Osteocyte (in vitro differentiated cells): ENCODE results near the gene CCL18. TPM values are rescaled to one million over a fixed set of nuclear protein-coding genes. Genes with fewer than 3 reads are reported as not detected.
"Not testable (repeated sequence)": the region's sequence is repeated elsewhere in the genome, so short reads cannot be mapped to it uniquely, and the experiment has no call there.

Experiments
- DNase-seq: peaks from one replicate; pipeline ENCODE4 v3.0.0; 2021; ENCODE audit warnings: mixed read lengths; ENCODE audit not compliant: unreplicated experiment; ENCODE audit errors: extremely low spot score
- H3K27ac Mint-ChIP-seq: one replicate; pipeline ENCODE4 v1.8.0; 2021; ENCODE audit warnings: mild to moderate bottlenecking, mixed read lengths; ENCODE audit not compliant: unreplicated experiment
- H3K27me3 Mint-ChIP-seq: one replicate; pipeline ENCODE4 v1.8.0; 2021; ENCODE audit warnings: mixed read lengths; ENCODE audit not compliant: unreplicated experiment
- H3K36me3 Mint-ChIP-seq: one replicate; pipeline ENCODE4 v1.8.0; 2021; ENCODE audit warnings: mixed read lengths; ENCODE audit not compliant: unreplicated experiment
- H3K4me1 Mint-ChIP-seq: one replicate; pipeline ENCODE4 v1.8.0; 2021; ENCODE audit warnings: mixed read lengths; ENCODE audit not compliant: unreplicated experiment
- H3K4me3 Mint-ChIP-seq: one replicate; pipeline ENCODE4 v1.8.0; 2021; ENCODE audit warnings: mild to moderate bottlenecking, moderate library complexity, mixed read lengths; ENCODE audit not compliant: unreplicated experiment
- H3K9me3 Mint-ChIP-seq: one replicate; pipeline ENCODE4 v1.8.0; 2021; ENCODE audit warnings: mixed read lengths; ENCODE audit not compliant: unreplicated experiment
- total RNA-seq: library from RNA; stranded (reverse); gene quantifications from 2 replicates; pipeline ENCODE4 v1.2.1, GENCODE V29; 2021
- TF ChIP-seq, protein P1 (sequence below): fragments of 200-600 bp; sonication (generic); IDR thresholded peaks from 2 replicates; pipeline ENCODE4 v1.5.0; 2021; ENCODE audit warnings: antibody characterized with exemption, mild to moderate bottlenecking, moderate library complexity

Gene CCL18
- total RNA-seq, 1 donor from 2014 or later = not detected

DNA sequence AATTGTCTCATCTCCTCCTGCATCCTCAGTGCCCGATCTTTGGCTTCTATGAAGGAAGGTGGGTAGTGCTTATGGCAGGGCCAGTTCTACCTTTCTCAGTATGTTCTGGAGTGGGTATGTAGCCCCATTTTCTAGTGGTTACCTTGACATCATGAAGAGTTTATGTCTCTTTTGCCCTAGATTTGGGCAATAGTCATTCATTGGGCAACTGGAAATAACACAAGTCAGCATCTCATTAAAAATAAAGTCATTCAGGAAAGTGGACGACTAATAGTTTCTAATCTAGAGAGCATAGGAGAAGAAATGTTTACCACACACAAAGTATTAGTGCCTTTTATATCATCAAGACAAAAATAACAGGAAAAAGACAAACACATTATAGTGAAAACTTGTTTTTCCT, 19.6 kb downstream of the CCL18 start:
- not testable (repeated sequence) for H3K27ac Mint-ChIP-seq, H3K4me3 Mint-ChIP-seq, H3K27me3 Mint-ChIP-seq, H3K36me3 Mint-ChIP-seq, DNase-seq, H3K9me3 Mint-ChIP-seq, H3K4me1 Mint-ChIP-seq

DNA sequence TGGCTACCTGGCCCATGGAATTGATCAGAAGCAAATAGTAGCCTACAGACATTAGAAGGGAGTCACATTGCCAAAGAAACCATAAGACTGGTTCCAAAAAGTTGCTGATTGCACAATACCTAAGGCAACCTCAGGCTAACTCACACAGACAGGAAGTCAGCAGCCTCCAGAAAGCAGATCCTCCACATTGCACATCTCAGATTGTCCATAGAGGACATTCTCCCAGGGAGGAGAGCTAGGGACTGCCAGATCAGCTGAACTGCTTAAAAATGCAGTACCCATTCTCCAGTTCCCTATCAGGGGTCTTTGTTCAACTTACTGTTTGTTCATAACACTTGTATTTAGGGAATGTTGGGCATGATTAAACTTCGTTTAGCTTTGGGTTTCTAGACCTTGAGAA, 21.7 kb downstream of the CCL18 start:
- H3K27ac Mint-ChIP-seq = no peak overlapping the region
- H3K4me3 Mint-ChIP-seq = no peak overlapping the region
- no peak for DNase-seq
- TF ChIP-seq, protein P1, sequence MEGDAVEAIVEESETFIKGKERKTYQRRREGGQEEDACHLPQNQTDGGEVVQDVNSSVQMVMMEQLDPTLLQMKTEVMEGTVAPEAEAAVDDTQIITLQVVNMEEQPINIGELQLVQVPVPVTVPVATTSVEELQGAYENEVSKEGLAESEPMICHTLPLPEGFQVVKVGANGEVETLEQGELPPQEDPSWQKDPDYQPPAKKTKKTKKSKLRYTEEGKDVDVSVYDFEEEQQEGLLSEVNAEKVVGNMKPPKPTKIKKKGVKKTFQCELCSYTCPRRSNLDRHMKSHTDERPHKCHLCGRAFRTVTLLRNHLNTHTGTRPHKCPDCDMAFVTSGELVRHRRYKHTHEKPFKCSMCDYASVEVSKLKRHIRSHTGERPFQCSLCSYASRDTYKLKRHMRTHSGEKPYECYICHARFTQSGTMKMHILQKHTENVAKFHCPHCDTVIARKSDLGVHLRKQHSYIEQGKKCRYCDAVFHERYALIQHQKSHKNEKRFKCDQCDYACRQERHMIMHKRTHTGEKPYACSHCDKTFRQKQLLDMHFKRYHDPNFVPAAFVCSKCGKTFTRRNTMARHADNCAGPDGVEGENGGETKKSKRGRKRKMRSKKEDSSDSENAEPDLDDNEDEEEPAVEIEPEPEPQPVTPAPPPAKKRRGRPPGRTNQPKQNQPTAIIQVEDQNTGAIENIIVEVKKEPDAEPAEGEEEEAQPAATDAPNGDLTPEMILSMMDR = no peak
- H3K9me3 Mint-ChIP-seq = no peaks in the 10 kb centered on the region
- no peaks in the 10 kb centered on the region for H3K4me1 Mint-ChIP-seq
- peaks cover 10% of the 10 kb centered on the region for H3K27me3 Mint-ChIP-seq
- no peaks in the 10 kb centered on the region for H3K36me3 Mint-ChIP-seq

DNA sequence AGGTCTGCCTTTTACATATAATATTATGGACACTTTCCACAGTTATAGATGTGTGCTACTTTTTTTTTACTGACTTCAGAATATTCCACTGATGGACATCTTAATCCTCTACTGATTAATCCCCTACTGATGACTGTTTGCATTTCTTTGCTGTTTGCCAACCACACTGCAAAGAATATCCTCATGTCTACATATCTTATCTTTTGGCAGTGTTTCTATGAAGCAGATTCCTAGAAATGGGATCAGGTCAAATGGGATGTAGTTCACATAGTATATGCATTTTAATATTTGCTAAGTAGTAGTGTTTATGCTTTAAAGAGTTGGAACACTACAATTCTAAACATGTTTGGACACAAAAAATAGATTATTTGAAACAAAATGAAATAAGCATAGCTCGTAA, 22.7 kb downstream of the CCL18 start:
- DNase-seq = no peak
- Mint-ChIP-seq H3K4me1 (no peaks in the 10 kb centered on the region), H3K4me3 (no peak overlapping the region), H3K27ac (no peak overlapping the region), H3K36me3 (no peaks in the 10 kb centered on the region), H3K9me3 (no peaks in the 10 kb centered on the region), H3K27me3 (peaks cover 14% of the 10 kb centered on the region)
- TF ChIP-seq, protein P1 = no peak

DNA sequence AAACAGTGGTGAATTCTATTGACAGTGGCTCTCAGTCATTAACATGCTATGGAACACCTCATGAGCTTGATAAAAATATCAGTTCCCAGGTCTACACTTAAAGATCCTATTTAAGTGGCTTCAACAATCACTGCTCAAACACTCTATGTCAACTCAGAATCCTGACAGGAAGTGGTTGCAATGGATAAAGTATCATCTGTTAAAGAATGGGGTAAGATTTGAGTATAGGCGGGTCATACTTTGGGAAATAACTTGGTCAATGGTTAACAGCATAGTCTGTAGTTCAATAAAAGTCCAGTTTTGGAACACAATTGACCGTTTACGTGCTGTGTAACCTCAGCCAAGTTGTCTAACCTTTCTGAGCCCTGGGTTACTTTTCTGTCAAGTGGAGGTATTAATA, 23.4 kb downstream of the CCL18 start:
- not testable (repeated sequence) for H3K4me1 Mint-ChIP-seq, H3K4me3 Mint-ChIP-seq, DNase-seq, H3K36me3 Mint-ChIP-seq, H3K27ac Mint-ChIP-seq, H3K9me3 Mint-ChIP-seq
- H3K27me3 Mint-ChIP-seq = peaks cover 13% of the 10 kb centered on the region

DNA sequence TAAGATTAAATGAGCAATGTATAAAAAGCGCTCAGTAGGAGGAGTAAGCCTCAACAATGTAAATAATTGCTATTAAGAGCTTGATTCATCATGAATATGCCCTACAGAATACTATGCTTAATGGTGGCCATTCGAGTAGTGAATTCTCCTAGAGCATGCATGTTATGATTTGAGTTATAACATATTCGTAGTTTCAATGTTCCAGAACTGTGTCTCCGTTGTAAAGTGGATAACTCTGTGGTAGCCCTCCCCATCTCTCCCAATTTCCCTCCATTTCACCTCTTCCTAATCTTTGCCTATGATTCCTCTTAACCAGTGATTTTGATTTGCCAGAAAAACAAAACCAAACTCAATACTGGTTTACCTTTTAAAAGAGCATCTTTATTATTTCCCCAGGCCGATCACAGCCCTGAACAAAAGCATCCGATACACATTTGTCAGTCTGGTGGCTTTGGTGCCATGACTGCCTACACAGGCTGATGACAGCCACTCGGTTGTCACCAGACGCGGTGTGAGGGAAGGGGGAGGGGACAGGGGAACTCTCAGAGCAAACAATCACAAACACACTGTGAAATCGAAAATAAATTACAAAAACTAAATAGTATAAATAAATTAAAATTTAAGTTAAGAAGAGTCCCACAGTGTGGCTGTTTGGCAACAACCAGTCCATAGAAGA, 24.0 kb downstream of the CCL18 start:
- H3K9me3 Mint-ChIP-seq, H3K4me1 Mint-ChIP-seq, DNase-seq, H3K27ac Mint-ChIP-seq, H3K4me3 Mint-ChIP-seq, H3K36me3 Mint-ChIP-seq: not testable (repeated sequence)
- peaks cover 13% of the 10 kb centered on the region for H3K27me3 Mint-ChIP-seq

DNA sequence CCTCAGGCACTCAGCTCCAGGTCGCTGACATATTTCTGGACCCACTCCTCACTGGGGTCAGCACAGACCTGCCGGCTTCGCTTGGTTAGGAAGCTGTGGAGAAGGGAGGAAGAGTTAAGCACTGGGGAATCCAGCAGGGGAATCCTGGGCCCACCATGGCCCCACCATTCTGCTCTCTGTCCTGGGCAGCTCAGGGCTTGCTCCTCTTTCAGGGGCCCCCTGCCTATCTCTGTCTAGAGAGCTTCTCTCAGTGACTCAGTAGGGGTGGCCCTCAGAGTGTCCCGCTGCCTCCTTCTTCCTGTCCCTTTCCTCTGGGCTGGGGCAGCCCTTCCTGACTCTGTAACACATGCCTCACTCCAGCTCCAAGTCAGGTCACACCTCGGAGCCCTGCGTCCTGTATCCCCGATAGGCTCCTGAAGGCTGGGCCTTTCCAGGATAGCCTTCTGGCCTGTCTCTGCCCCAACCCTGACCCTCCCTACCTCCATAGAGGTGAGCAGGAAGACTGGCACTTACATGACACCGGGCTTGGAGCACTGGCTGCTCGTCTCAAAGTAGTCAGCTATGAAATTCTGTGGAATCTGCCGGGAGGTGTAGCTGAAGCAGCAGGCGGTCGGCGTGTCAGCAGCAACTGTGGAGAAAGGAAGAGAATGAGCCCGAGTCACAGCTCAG, 24.7 kb downstream of the CCL18 start:
- no peaks in the 10 kb centered on the region for H3K9me3 Mint-ChIP-seq
- H3K4me1 Mint-ChIP-seq = no peaks in the 10 kb centered on the region
- no peaks in the 10 kb centered on the region for H3K36me3 Mint-ChIP-seq
- peaks cover 11% of the 10 kb centered on the region for H3K27me3 Mint-ChIP-seq
- TF ChIP-seq, protein P1 = no peak
- H3K27ac Mint-ChIP-seq = no peak overlapping the region
- H3K4me3 Mint-ChIP-seq = no peak overlapping the region
- no peak for DNase-seq
